ENCODE measurements around the gene MATN3. TPM values are rescaled to one million over a fixed set of nuclear protein-coding genes. Genes with fewer than 3 reads are reported as not detected.

MATN3 gene
- total and polyA plus RNA-seq, 2 donors (not counting 3 experiments of a cell fraction or from before 2014, with no cell fraction given): 1.8 to 3.4 TPM

GRCh38 chr2:20044778-20045177 is 32.3 kb upstream of the MATN3 start:
- Histone ChIP-seq H3K27ac (ENCODE audit: insufficient read depth, low read depth, low read length) (no peak overlapping the region), H3K79me2 (ENCODE audit: control insufficient read depth, insufficient read depth, low read length) (peaks cover 84% of the 10 kb centered on the region), H3K36me3 (ENCODE audit: control insufficient read depth in 2 of 2, extremely low read depth in 1 of 2, insufficient read depth in 2 of 2, low read length in 2 of 2) (no peaks in the 10 kb centered on the region), H3K4me1 (ENCODE audit: control insufficient read depth, extremely low read depth, insufficient read depth, low read length) (peaks cover 49% of the 10 kb centered on the region), H3K9me1 (replicated peaks; ENCODE audit: control insufficient read depth, extremely low read depth, insufficient read depth, low read length) (no peaks in the 10 kb centered on the region), H4K20me1 (replicated peaks; ENCODE audit: control insufficient read depth, extremely low read depth, insufficient read depth, low read length) (peaks cover 2% of the 10 kb centered on the region), H3K4me2 (ENCODE audit: insufficient read depth, low read length) (no peak overlapping the region), H2AFZ (ENCODE audit: low read depth, low read length) (no peak overlapping the region), H3K27me3 (ENCODE audit: control insufficient read depth in 2 of 2, insufficient read depth in 2 of 2, low read length in 2 of 2) (no peaks in the 10 kb centered on the region), H3K9me3 (replicated peaks; ENCODE audit: control insufficient read depth, insufficient read depth, low read length) (no peaks in the 10 kb centered on the region), H3K9ac (replicated peaks; ENCODE audit: extremely low read depth, insufficient read depth, low read length) (no peak overlapping the region), H3K4me3 (replicated peaks in 1 of 3; ENCODE audit: insufficient read depth in 1 of 3, low read depth in 1 of 3, low read length in 3 of 3) (no peak overlapping the region)
- TF ChIP-seq, protein P1, sequence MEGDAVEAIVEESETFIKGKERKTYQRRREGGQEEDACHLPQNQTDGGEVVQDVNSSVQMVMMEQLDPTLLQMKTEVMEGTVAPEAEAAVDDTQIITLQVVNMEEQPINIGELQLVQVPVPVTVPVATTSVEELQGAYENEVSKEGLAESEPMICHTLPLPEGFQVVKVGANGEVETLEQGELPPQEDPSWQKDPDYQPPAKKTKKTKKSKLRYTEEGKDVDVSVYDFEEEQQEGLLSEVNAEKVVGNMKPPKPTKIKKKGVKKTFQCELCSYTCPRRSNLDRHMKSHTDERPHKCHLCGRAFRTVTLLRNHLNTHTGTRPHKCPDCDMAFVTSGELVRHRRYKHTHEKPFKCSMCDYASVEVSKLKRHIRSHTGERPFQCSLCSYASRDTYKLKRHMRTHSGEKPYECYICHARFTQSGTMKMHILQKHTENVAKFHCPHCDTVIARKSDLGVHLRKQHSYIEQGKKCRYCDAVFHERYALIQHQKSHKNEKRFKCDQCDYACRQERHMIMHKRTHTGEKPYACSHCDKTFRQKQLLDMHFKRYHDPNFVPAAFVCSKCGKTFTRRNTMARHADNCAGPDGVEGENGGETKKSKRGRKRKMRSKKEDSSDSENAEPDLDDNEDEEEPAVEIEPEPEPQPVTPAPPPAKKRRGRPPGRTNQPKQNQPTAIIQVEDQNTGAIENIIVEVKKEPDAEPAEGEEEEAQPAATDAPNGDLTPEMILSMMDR (IDR thresholded peaks at IDR 0.05; ENCODE audit: extremely low read depth in 1 of 2, insufficient read depth in 1 of 2, low read depth in 1 of 2, low read length in 2 of 2): no peak
- TF ChIP-seq, protein P2, sequence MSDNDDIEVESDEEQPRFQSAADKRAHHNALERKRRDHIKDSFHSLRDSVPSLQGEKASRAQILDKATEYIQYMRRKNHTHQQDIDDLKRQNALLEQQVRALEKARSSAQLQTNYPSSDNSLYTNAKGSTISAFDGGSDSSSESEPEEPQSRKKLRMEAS (IDR thresholded peaks at IDR 0.05; ENCODE audit: insufficient read depth, insufficient read length): no peak
- no peak for TF ChIP-seq GATA2 (IDR thresholded peaks at IDR 0.05; ENCODE audit: insufficient read depth, insufficient read length, low read depth, low read length)
- TF ChIP-seq POLR2A (IDR thresholded peaks at IDR 0.05; ENCODE audit: low read depth, low read length): no peak
- no peak for TF ChIP-seq EZH2 (IDR thresholded peaks at IDR 0.05; ENCODE audit: borderline replicate concordance, low read depth, low read length, severe bottlenecking)
- no peak for TF ChIP-seq POLR2AphosphoS5 (IDR thresholded peaks at IDR 0.05; ENCODE audit: insufficient read depth, low read depth, low read length)
- TF ChIP-seq MYC (IDR thresholded peaks at IDR 0.05; ENCODE audit: low read depth, low read length): no peak
- no peak for TF ChIP-seq JUN (IDR thresholded peaks at IDR 0.05; ENCODE audit: borderline replicate concordance, insufficient read depth, insufficient read length, low read depth)
- FAIRE-seq: no peak
- dilution Hi-C loops (cut with MboI; ENCODE audit: extremely low pct_ligation_motif_present, low sequenced_read_pairs): no loop called here
- CTCF ChIA-PET: interaction anchor here (2.4 to 12.6 kb wide), 2 partner anchors 29 to 50 kb away, joined by 7 to 146 read pairs; no protein-coding TSS in a partner anchor
- intact Hi-C loops (cut with micrococcal nuclease): no loop called here
- no peak for DNase-seq (ENCODE audit: low read depth, low spot score)
- POLR2A ChIA-PET: no interaction called here
- BruUV-seq (replicated peaks): no TSS peak

All from endothelial cell of umbilical vein (primary cell).